IgD-negative memory B cell (primary cell): Measurements from ENCODE around the gene MAPK4. TPM values are rescaled to one million over a fixed set of nuclear protein-coding genes. Genes with fewer than 3 reads are reported as not detected.
"Not testable (repeated sequence)": the region's sequence is repeated elsewhere in the genome, so short reads cannot be mapped to it uniquely, and the experiment has no call there.

Source experiments
- H3K27ac Mint-ChIP-seq, 3 donors: one replicate each; pipeline ENCODE4 v1.8.0; 2020 to 2022; ENCODE audit warnings: mild to moderate bottlenecking in 3 of 3, mixed read lengths in 3 of 3, moderate library complexity in 1 of 3
- H3K27me3 Mint-ChIP-seq: one replicate; pipeline ENCODE4 v1.8.0; 2021; ENCODE audit warnings: mixed read lengths
- H3K36me3 Mint-ChIP-seq: one replicate; pipeline ENCODE4 v1.8.0; 2020; ENCODE audit warnings: mild to moderate bottlenecking, mixed read lengths
- H3K4me1 Mint-ChIP-seq, 3 donors: one replicate each; pipeline ENCODE4 v1.8.0; 2020 to 2022; ENCODE audit warnings: mixed read lengths in 3 of 3, mild to moderate bottlenecking in 1 of 3
- H3K4me3 Mint-ChIP-seq, 4 donors: one replicate each; pipeline ENCODE4 v1.8.0; 2020 to 2022; ENCODE audit warnings: mild to moderate bottlenecking in 4 of 4, mixed read lengths in 4 of 4, moderate library complexity in 3 of 4
- H3K9me3 Mint-ChIP-seq, 3 donors: one replicate each; pipeline ENCODE4 v1.8.0; 2020 to 2021; ENCODE audit warnings: mixed read lengths in 3 of 3, mild to moderate bottlenecking in 1 of 3
- polyA plus RNA-seq: library from polyadenylated mRNA; unstranded; fragments of 300-500 nt; fragmentation: Illumina TruSeq; gene quantifications from one replicate; pipeline ENCODE4 v1.2.3, GENCODE V29; 2021

Gene MAPK4
- polyA plus RNA-seq, 1 donor from 2014 or later, result not detected

- Mint-ChIP-seq H3K36me3 (no peaks in the 10 kb centered on the region), H3K4me1 (no peaks in the 10 kb centered on the region), H3K27ac (no peak overlapping the region), H3K4me3 (peak overlapping the region in 1 of 4 donors; percentile 41), H3K9me3 (no peaks in the 10 kb centered on the region), H3K27me3 (peaks cover 3% of the 10 kb centered on the region)
Observed at GRCh38 chr18:50594012-50594411, 34.1 kb downstream of the MAPK4 start.

- peaks cover 3% of the 10 kb centered on the region for H3K27me3 Mint-ChIP-seq
- no peaks in the 10 kb centered on the region for H3K4me1 Mint-ChIP-seq
- no peaks in the 10 kb centered on the region for H3K36me3 Mint-ChIP-seq
- no peak overlapping the region for H3K4me3 Mint-ChIP-seq
- H3K27ac Mint-ChIP-seq, result no peak overlapping the region
- no peaks in the 10 kb centered on the region for H3K9me3 Mint-ChIP-seq
Observed at GRCh38 chr18:50594942-50595341, 35.1 kb downstream of the MAPK4 start.

- H3K9me3 Mint-ChIP-seq, result peaks cover 2 to 9% (median 3%) of the 10 kb centered on the region in 3 donors
- H3K4me3 Mint-ChIP-seq, result no peak overlapping the region
- no peaks in the 10 kb centered on the region for H3K36me3 Mint-ChIP-seq
- H3K27ac Mint-ChIP-seq, result no peak overlapping the region
- H3K4me1 Mint-ChIP-seq, result no peaks in the 10 kb centered on the region
- peaks cover 2% of the 10 kb centered on the region for H3K27me3 Mint-ChIP-seq
Observed at GRCh38 chr18:50602466-50602865, 42.6 kb downstream of the MAPK4 start.

GRCh38 chr18:50606609-50607008 lies 46.7 kb downstream of the MAPK4 start:
- Mint-ChIP-seq H3K4me1 (no peaks in the 10 kb centered on the region), H3K27ac (no peak overlapping the region), H3K27me3 (no peaks in the 10 kb centered on the region), H3K9me3 (peaks cover 1 to 12% (median 4%) of the 10 kb centered on the region in 3 donors), H3K4me3 (no peak overlapping the region), H3K36me3 (no peaks in the 10 kb centered on the region)

GRCh38 chr18:50607378-50607926 lies 47.6 kb downstream of the MAPK4 start:
- no peak overlapping the region for H3K27ac Mint-ChIP-seq
- H3K9me3 Mint-ChIP-seq, result peaks cover 0 to 12% (median 3%) of the 10 kb centered on the region in 3 donors
- no peak overlapping the region for H3K4me3 Mint-ChIP-seq
- H3K27me3 Mint-ChIP-seq, result no peaks in the 10 kb centered on the region
- H3K36me3 Mint-ChIP-seq, result no peaks in the 10 kb centered on the region
- H3K4me1 Mint-ChIP-seq, result no peaks in the 10 kb centered on the region

- H3K27ac Mint-ChIP-seq, H3K36me3 Mint-ChIP-seq, H3K27me3 Mint-ChIP-seq, H3K4me3 Mint-ChIP-seq, H3K4me1 Mint-ChIP-seq: not testable (repeated sequence)
- H3K9me3 Mint-ChIP-seq, result peaks cover 3 to 21% (median 6%) of the 10 kb centered on the region in 3 donors
Observed at GRCh38 chr18:50609171-50609570, 49.3 kb downstream of the MAPK4 start.

GRCh38 chr18:50610349-50610748 lies 50.5 kb downstream of the MAPK4 start:
- Mint-ChIP-seq H3K4me1 (no peaks in the 10 kb centered on the region), H3K4me3 (no peak overlapping the region), H3K36me3 (no peaks in the 10 kb centered on the region), H3K9me3 (peaks cover 3 to 21% (median 6%) of the 10 kb centered on the region in 3 donors), H3K27ac (no peak overlapping the region), H3K27me3 (no peaks in the 10 kb centered on the region)

- H3K9me3 Mint-ChIP-seq, result peaks cover 3 to 21% (median 6%) of the 10 kb centered on the region in 3 donors
- H3K27me3 Mint-ChIP-seq, result no peaks in the 10 kb centered on the region
- H3K36me3 Mint-ChIP-seq, result no peaks in the 10 kb centered on the region
- H3K4me1 Mint-ChIP-seq, result no peaks in the 10 kb centered on the region
- H3K27ac Mint-ChIP-seq, result no peak overlapping the region
- no peak overlapping the region for H3K4me3 Mint-ChIP-seq
Observed at GRCh38 chr18:50611529-50611941, 51.6 kb downstream of the MAPK4 start.

- H3K27ac Mint-ChIP-seq, result no peak overlapping the region
- no peaks in the 10 kb centered on the region for H3K4me1 Mint-ChIP-seq
- no peaks in the 10 kb centered on the region for H3K36me3 Mint-ChIP-seq
- H3K27me3 Mint-ChIP-seq, result no peaks in the 10 kb centered on the region
- H3K9me3 Mint-ChIP-seq, result peaks cover 0 to 16% (median 6%) of the 10 kb centered on the region in 3 donors
- no peak overlapping the region for H3K4me3 Mint-ChIP-seq
Observed at GRCh38 chr18:50614838-50615237, 55.0 kb downstream of the MAPK4 start.

GRCh38 chr18:50616484-50617048 lies 56.7 kb downstream of the MAPK4 start:
- Mint-ChIP-seq H3K36me3 (no peaks in the 10 kb centered on the region), H3K4me3 (no peak overlapping the region), H3K27me3 (no peaks in the 10 kb centered on the region), H3K27ac (no peak overlapping the region), H3K9me3 (peaks cover 0 to 15% (median 6%) of the 10 kb centered on the region in 3 donors), H3K4me1 (no peaks in the 10 kb centered on the region)

- H3K4me1 Mint-ChIP-seq, result no peaks in the 10 kb centered on the region
- H3K36me3 Mint-ChIP-seq, result no peaks in the 10 kb centered on the region
- no peak overlapping the region for H3K27ac Mint-ChIP-seq
- H3K9me3 Mint-ChIP-seq, result no peaks in the 10 kb centered on the region
- no peak overlapping the region for H3K4me3 Mint-ChIP-seq
- H3K27me3 Mint-ChIP-seq, result peaks cover 4% of the 10 kb centered on the region
Observed at GRCh38 chr18:50619861-50620275, 60.0 kb downstream of the MAPK4 start.

GRCh38 chr18:50620319-50620718 lies 60.4 kb downstream of the MAPK4 start:
- Mint-ChIP-seq H3K27me3 (peaks cover 4% of the 10 kb centered on the region), H3K36me3 (no peaks in the 10 kb centered on the region), H3K27ac (no peak overlapping the region), H3K4me1 (no peaks in the 10 kb centered on the region), H3K4me3 (no peak overlapping the region), H3K9me3 (no peaks in the 10 kb centered on the region)

GRCh38 chr18:50621366-50621765 lies 61.5 kb downstream of the MAPK4 start:
- Mint-ChIP-seq H3K27me3 (peaks cover 4% of the 10 kb centered on the region), H3K36me3 (no peaks in the 10 kb centered on the region), H3K27ac (no peak overlapping the region), H3K4me1 (no peaks in the 10 kb centered on the region), H3K9me3 (peaks cover 0 to 1% (median 0%) of the 10 kb centered on the region in 3 donors), H3K4me3 (no peak overlapping the region)

GRCh38 chr18:50622320-50622719 lies 62.4 kb downstream of the MAPK4 start:
- no peaks in the 10 kb centered on the region for H3K4me1 Mint-ChIP-seq
- no peak overlapping the region for H3K27ac Mint-ChIP-seq
- peaks cover 4% of the 10 kb centered on the region for H3K27me3 Mint-ChIP-seq
- H3K4me3 Mint-ChIP-seq, result no peak overlapping the region
- H3K36me3 Mint-ChIP-seq, result peaks cover 2% of the 10 kb centered on the region
- peaks cover 0 to 1% (median 0%) of the 10 kb centered on the region in 3 donors for H3K9me3 Mint-ChIP-seq

- Mint-ChIP-seq H3K27ac (no peak overlapping the region), H3K4me3 (no peak overlapping the region), H3K4me1 (no peaks in the 10 kb centered on the region), H3K9me3 (peaks cover 0 to 1% (median 0%) of the 10 kb centered on the region in 3 donors), H3K27me3 (peaks cover 4% of the 10 kb centered on the region), H3K36me3 (peaks cover 2% of the 10 kb centered on the region)
Observed at GRCh38 chr18:50622865-50623393, 63.0 kb downstream of the MAPK4 start.
